Osteoblast (primary cell): ENCODE measurements around the gene FUCA2. TPM values are rescaled to one million over a fixed set of nuclear protein-coding genes. Genes with fewer than 3 reads are reported as not detected.

Experiments used
- DNase-seq: peaks from one replicate; pipeline ENCODE4 v3.0.0; 2011; ENCODE audit warnings: low spot score, mixed read lengths; ENCODE audit not compliant: insufficient read length; ENCODE audit errors: missing footprints
- H2AFZ ChIP-seq: 2 replicates; pipeline ENCODE4 v1.6.0; 2011; ENCODE audit warnings: mild to moderate bottlenecking, low read length
- H3K27ac ChIP-seq: 2 replicates; pipeline ENCODE4 v1.5.1; 2011; ENCODE audit warnings: mild to moderate bottlenecking, low read depth, low read length, moderate library complexity
- H3K27me3 ChIP-seq: 2 replicates; pipeline ENCODE4 v1.6.0; 2012; ENCODE audit warnings: mild to moderate bottlenecking, control low read depth, inconsistent platforms, low read length, moderate library complexity; ENCODE audit not compliant: insufficient read depth
- H3K36me3 ChIP-seq: 2 replicates; pipeline ENCODE4 v1.5.1; 2011; ENCODE audit warnings: mild to moderate bottlenecking, low read length, control low read depth, moderate library complexity; ENCODE audit not compliant: insufficient read depth
- H3K4me1 ChIP-seq: 2 replicates; pipeline ENCODE4 v1.5.1; 2011; ENCODE audit warnings: mild to moderate bottlenecking, low read length, control low read depth, moderate library complexity; ENCODE audit not compliant: insufficient read depth
- H3K4me2 ChIP-seq: 2 replicates; pipeline ENCODE4 v1.6.0; 2011; ENCODE audit warnings: mild to moderate bottlenecking, low read length; ENCODE audit not compliant: insufficient read depth
- H3K4me3 ChIP-seq: fragments of 200-600 bp; sonication (generic); 3 replicates; pipeline ENCODE4 v1.5.1; 2012; ENCODE audit warnings: mild to moderate bottlenecking, low read length, inconsistent platforms; ENCODE audit not compliant: insufficient read depth
- H3K79me2 ChIP-seq: 2 replicates; pipeline ENCODE4 v1.6.0; 2012; ENCODE audit warnings: mild to moderate bottlenecking, low read length, control low read depth, inconsistent platforms; ENCODE audit not compliant: insufficient read depth
- H3K9me3 ChIP-seq: 2 replicates; pipeline ENCODE4 v1.5.1; 2011; ENCODE audit warnings: low read depth, low read length, control low read depth
- H4K20me1 ChIP-seq: 2 replicates; pipeline ENCODE4 v1.6.0; 2012; ENCODE audit warnings: mild to moderate bottlenecking, low read length, control low read depth; ENCODE audit not compliant: insufficient read depth
- total RNA-seq: library from RNA; depleted of rRNA; stranded (reverse); fragments of >200 nt; gene quantifications from 2 replicates; pipeline ENCODE4 v1.2.3, GENCODE V29; 2012
- TF ChIP-seq, protein P1 (sequence below): IDR thresholded peaks from 2 replicates; pipeline ENCODE4 v1.5.1; 2011; ENCODE audit warnings: mild to moderate bottlenecking, low read depth, low read length, moderate library complexity; ENCODE audit errors: extremely low read depth

The FUCA2 gene, protein sequence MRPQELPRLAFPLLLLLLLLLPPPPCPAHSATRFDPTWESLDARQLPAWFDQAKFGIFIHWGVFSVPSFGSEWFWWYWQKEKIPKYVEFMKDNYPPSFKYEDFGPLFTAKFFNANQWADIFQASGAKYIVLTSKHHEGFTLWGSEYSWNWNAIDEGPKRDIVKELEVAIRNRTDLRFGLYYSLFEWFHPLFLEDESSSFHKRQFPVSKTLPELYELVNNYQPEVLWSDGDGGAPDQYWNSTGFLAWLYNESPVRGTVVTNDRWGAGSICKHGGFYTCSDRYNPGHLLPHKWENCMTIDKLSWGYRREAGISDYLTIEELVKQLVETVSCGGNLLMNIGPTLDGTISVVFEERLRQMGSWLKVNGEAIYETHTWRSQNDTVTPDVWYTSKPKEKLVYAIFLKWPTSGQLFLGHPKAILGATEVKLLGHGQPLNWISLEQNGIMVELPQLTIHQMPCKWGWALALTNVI
- 64.8 and 70.7 TPM in 2 replicates for total RNA-seq

DNA sequence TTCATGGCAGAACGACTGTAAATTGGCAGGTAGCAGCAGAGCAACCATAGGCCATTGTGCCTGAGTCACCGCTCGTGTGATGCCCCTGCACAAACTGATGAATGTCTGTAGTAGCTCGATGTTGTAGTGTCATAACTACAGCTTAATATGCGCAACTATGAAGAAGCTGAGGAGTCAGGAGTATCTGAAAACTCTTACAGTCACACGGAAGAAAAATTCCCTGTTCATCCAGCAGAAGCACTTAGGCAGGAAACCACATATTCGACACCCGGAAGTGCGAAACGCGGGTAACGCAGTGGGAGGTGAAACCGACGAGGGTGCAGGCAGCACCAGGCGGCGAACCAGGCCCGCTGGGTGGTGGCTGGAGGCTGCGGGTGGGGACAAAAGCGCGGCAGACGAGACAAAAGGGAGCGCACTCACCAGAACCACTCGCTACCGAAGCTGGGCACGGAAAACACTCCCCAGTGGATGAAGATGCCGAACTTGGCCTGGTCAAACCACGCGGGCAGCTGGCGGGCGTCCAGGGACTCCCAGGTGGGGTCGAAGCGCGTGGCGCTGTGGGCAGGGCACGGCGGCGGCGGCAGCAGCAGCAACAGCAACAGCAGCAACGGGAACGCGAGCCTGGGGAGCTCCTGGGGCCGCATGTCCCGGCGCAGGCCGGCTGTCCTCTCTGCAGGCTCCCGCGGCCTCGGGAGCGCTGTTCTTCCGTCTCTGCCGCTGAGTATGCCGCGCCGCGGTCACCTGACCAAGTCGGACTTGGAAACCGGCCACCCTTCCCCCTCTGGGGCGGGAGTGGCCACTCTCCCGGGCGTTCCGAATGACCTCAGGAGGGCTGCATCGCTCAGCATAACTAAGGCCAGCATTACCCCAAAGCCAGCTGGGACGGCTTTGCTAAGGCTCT, at the start of gene FUCA2:
FUCA2 (minus strand) TSS at position 730 of the 901 bp plus-strand sequence; CDS start at position 644, 86 bp downstream.
- Histone ChIP-seq H2AFZ (peak within 1 kb of the TSS; percentile 93), H3K9me3 (no peaks in the 10 kb centered on the region), H3K4me2 (peak within 1 kb of the TSS; percentile 87), H3K79me2 (peaks cover 49% of the 10 kb centered on the region), H3K4me3 (peak within 1 kb of the TSS; percentile 85), H3K27me3 (peaks cover 3% of the 10 kb centered on the region), H3K4me1 (peaks cover 16% of the 10 kb centered on the region), H4K20me1 (no peaks in the 10 kb centered on the region), H3K36me3 (peaks cover 4% of the 10 kb centered on the region), H3K27ac (peak within 1 kb of the TSS; percentile 83)
- DNase-seq: peak; percentile 91
- TF ChIP-seq, protein P1, sequence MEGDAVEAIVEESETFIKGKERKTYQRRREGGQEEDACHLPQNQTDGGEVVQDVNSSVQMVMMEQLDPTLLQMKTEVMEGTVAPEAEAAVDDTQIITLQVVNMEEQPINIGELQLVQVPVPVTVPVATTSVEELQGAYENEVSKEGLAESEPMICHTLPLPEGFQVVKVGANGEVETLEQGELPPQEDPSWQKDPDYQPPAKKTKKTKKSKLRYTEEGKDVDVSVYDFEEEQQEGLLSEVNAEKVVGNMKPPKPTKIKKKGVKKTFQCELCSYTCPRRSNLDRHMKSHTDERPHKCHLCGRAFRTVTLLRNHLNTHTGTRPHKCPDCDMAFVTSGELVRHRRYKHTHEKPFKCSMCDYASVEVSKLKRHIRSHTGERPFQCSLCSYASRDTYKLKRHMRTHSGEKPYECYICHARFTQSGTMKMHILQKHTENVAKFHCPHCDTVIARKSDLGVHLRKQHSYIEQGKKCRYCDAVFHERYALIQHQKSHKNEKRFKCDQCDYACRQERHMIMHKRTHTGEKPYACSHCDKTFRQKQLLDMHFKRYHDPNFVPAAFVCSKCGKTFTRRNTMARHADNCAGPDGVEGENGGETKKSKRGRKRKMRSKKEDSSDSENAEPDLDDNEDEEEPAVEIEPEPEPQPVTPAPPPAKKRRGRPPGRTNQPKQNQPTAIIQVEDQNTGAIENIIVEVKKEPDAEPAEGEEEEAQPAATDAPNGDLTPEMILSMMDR: no peak

DNA sequence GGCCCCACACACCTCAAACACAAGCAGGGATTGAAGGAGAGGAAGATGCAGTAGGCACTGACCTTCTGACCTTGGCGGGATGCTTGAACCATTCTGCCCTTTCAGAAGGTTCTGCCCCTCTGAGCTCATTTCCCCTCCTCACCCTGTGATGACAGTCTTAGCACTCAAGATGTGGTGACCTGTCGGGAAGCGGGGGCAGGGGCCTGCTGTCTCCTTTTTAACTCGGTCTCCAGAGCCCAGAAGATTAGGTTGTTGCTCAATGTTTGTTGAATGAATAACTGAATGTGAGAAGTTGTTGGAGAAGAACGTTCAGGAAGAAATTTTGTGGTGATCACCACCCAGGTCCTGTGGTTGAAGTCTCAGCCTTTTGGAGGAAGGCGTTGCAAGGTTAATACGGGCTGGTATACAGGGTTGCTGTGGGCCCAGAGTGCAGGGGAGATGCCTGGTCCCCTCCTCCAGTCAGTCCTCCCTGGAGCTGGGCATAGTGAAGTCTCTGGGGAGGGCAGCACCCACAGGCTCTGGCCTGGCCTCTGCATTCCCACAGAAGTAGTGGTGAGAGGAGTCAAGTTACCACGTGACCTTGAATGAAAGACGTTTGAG, 49.7 kb upstream of the FUCA2 start:
- no peaks in the 10 kb centered on the region for H3K9me3 ChIP-seq
- TF ChIP-seq, protein P1: no peak
- H4K20me1 ChIP-seq: no peaks in the 10 kb centered on the region
- H3K27me3 ChIP-seq: no peaks in the 10 kb centered on the region
- peaks cover 8% of the 10 kb centered on the region for H3K4me1 ChIP-seq
- no peaks in the 10 kb centered on the region for H3K79me2 ChIP-seq
- no peak overlapping the region for H3K27ac ChIP-seq
- H3K4me2 ChIP-seq: no peak overlapping the region
- DNase-seq: no peak
- H3K36me3 ChIP-seq: no peaks in the 10 kb centered on the region
- no peak overlapping the region for H3K4me3 ChIP-seq
- no peak overlapping the region for H2AFZ ChIP-seq

DNA sequence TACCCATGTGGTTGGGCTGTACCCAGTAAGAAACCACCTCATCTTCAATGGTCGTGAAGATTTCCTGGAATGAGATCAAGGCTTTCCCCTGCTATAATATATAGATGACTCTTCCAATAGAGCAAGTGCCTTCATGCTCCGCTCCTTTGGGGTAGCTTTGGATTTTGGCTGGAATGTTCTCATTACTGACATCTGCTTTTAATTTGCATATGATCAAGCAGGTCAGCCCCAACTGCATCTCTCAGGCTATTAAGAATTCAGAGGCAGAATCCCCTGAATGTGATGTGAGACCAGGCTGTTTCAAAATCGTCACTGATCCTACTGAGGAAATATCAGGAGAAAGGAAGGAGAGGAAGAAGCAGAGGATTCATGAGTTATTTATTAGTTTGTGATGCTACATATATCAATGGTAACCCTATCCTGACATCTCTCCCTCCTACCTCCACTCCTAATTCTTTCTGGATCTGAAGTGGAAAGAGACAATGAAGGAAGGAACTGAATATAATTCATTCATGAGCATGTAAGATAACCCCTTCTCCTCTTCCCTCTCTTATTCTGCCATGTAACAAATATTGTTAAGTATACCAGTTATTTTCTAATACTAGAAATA, 47.6 kb upstream of the FUCA2 start:
- Histone ChIP-seq H3K27me3 (no peaks in the 10 kb centered on the region), H3K36me3 (no peaks in the 10 kb centered on the region), H3K79me2 (peaks cover 10% of the 10 kb centered on the region), H3K4me2 (no peak overlapping the region), H3K4me3 (no peak overlapping the region), H3K4me1 (peaks cover 23% of the 10 kb centered on the region), H2AFZ (no peak overlapping the region), H3K9me3 (no peaks in the 10 kb centered on the region), H4K20me1 (no peaks in the 10 kb centered on the region), H3K27ac (no peak overlapping the region)
- TF ChIP-seq, protein P1: no peak
- DNase-seq: no peak
